Activated T-helper 17 cell treated with anti-CD3 and anti-CD28 coated beads, Interleukin-2, amount 50 U/mL, for 72 hours (primary cell): ENCODE data around the gene FBXW11. TPM values are rescaled to one million over a fixed set of nuclear protein-coding genes. Genes with fewer than 3 reads are reported as not detected.

Experiments used
- ATAC-seq: fragments of 150-1000 bp; cut with Tn5 transposase; replicated peaks from 2 replicates; pipeline ENCODE4 v1.10.0; 2021; ENCODE audit warnings: mild to moderate bottlenecking, moderate library complexity
- H3K27ac Mint-ChIP-seq: one replicate; pipeline ENCODE4 v1.8.0; 2022; ENCODE audit warnings: mixed read lengths
- H3K27me3 Mint-ChIP-seq: one replicate; pipeline ENCODE4 v1.8.0; 2022; ENCODE audit warnings: mixed read lengths
- H3K36me3 Mint-ChIP-seq: one replicate; pipeline ENCODE4 v1.8.0; 2022; ENCODE audit warnings: low read depth, mild to moderate bottlenecking, mixed read lengths
- H3K4me1 Mint-ChIP-seq: one replicate; pipeline ENCODE4 v1.8.0; 2022; ENCODE audit warnings: mixed read lengths
- H3K4me3 Mint-ChIP-seq: one replicate; pipeline ENCODE4 v1.8.0; 2022; ENCODE audit warnings: mild to moderate bottlenecking, mixed read lengths
- H3K9me3 Mint-ChIP-seq: one replicate; pipeline ENCODE4 v1.8.0; 2022; ENCODE audit warnings: mixed read lengths
- total RNA-seq, 2 donors: library from RNA; stranded (reverse); gene quantifications; one replicate each; pipeline ENCODE4 v1.2.3, GENCODE V29; 2022

Gene FBXW11
- total RNA-seq, 2 donors from 2014 or later, result 48.1 to 51.4 TPM

GRCh38 chr5:171911152-171911551 is 95.3 kb downstream of the FBXW11 start:
- H3K27me3 Mint-ChIP-seq, result no peaks in the 10 kb centered on the region
- H3K36me3 Mint-ChIP-seq, result peaks cover 43% of the 10 kb centered on the region
- ATAC-seq, result no peak
- no peaks in the 10 kb centered on the region for H3K9me3 Mint-ChIP-seq
- peaks cover 38% of the 10 kb centered on the region for H3K4me1 Mint-ChIP-seq
- no peak overlapping the region for H3K27ac Mint-ChIP-seq
- H3K4me3 Mint-ChIP-seq, result no peak overlapping the region

- H3K27me3 Mint-ChIP-seq, result no peaks in the 10 kb centered on the region
- H3K27ac Mint-ChIP-seq, result no peak overlapping the region
- no peaks in the 10 kb centered on the region for H3K9me3 Mint-ChIP-seq
- ATAC-seq, result peak; percentile 12
- peaks cover 45% of the 10 kb centered on the region for H3K4me1 Mint-ChIP-seq
- peaks cover 53% of the 10 kb centered on the region for H3K36me3 Mint-ChIP-seq
- no peak overlapping the region for H3K4me3 Mint-ChIP-seq
Measured at GRCh38 chr5:171908638-171909037, 97.8 kb downstream of the FBXW11 start.

GRCh38 chr5:171907725-171908343 is 98.6 kb downstream of the FBXW11 start:
- Mint-ChIP-seq H3K4me3 (peak overlapping the region; percentile 70), H3K4me1 (peaks cover 43% of the 10 kb centered on the region), H3K36me3 (peaks cover 61% of the 10 kb centered on the region), H3K9me3 (no peaks in the 10 kb centered on the region), H3K27ac (peak overlapping the region; percentile 94), H3K27me3 (no peaks in the 10 kb centered on the region)
- peak; percentile 67 for ATAC-seq

- H3K27me3 Mint-ChIP-seq, result no peaks in the 10 kb centered on the region
- H3K4me1 Mint-ChIP-seq, result peaks cover 42% of the 10 kb centered on the region
- H3K4me3 Mint-ChIP-seq, result peak overlapping the region; percentile 70
- H3K36me3 Mint-ChIP-seq, result peaks cover 69% of the 10 kb centered on the region
- H3K27ac Mint-ChIP-seq, result peak overlapping the region; percentile 94
- H3K9me3 Mint-ChIP-seq, result no peaks in the 10 kb centered on the region
- peak; percentile 85 for ATAC-seq
Measured at GRCh38 chr5:171906703-171907590, 99.5 kb downstream of the FBXW11 start.

GRCh38 chr5:171906066-171906570 is 100.3 kb downstream of the FBXW11 start:
- H3K27me3 Mint-ChIP-seq, result no peaks in the 10 kb centered on the region
- peak; percentile 36 for ATAC-seq
- H3K9me3 Mint-ChIP-seq, result no peaks in the 10 kb centered on the region
- H3K27ac Mint-ChIP-seq, result peak overlapping the region; percentile 94
- peak overlapping the region; percentile 70 for H3K4me3 Mint-ChIP-seq
- H3K36me3 Mint-ChIP-seq, result peaks cover 65% of the 10 kb centered on the region
- peaks cover 35% of the 10 kb centered on the region for H3K4me1 Mint-ChIP-seq

- no peak for ATAC-seq
- Mint-ChIP-seq H3K4me1 (peaks cover 35% of the 10 kb centered on the region), H3K9me3 (no peaks in the 10 kb centered on the region), H3K36me3 (peaks cover 69% of the 10 kb centered on the region), H3K4me3 (peak overlapping the region; percentile 70), H3K27me3 (no peaks in the 10 kb centered on the region), H3K27ac (peak overlapping the region; percentile 94)
Measured at GRCh38 chr5:171904886-171905285, 101.6 kb downstream of the FBXW11 start.

- Mint-ChIP-seq H3K9me3 (no peaks in the 10 kb centered on the region), H3K4me3 (no peak overlapping the region), H3K4me1 (peaks cover 29% of the 10 kb centered on the region), H3K27ac (no peak overlapping the region), H3K36me3 (peaks cover 72% of the 10 kb centered on the region), H3K27me3 (no peaks in the 10 kb centered on the region)
- ATAC-seq, result no peak
Measured at GRCh38 chr5:171901764-171902163, 104.7 kb downstream of the FBXW11 start.

- Mint-ChIP-seq H3K4me3 (no peak overlapping the region), H3K27ac (no peak overlapping the region), H3K4me1 (peaks cover 10% of the 10 kb centered on the region), H3K9me3 (no peaks in the 10 kb centered on the region), H3K36me3 (peaks cover 81% of the 10 kb centered on the region), H3K27me3 (no peaks in the 10 kb centered on the region)
- ATAC-seq, result no peak
Measured at GRCh38 chr5:171899792-171900191, 106.6 kb downstream of the FBXW11 start.

GRCh38 chr5:171898879-171899278 is 107.6 kb downstream of the FBXW11 start:
- Mint-ChIP-seq H3K4me1 (peaks cover 10% of the 10 kb centered on the region), H3K27me3 (no peaks in the 10 kb centered on the region), H3K4me3 (no peak overlapping the region), H3K9me3 (no peaks in the 10 kb centered on the region), H3K36me3 (peaks cover 87% of the 10 kb centered on the region), H3K27ac (no peak overlapping the region)
- ATAC-seq, result no peak

GRCh38 chr5:171898386-171898785 is 108.1 kb downstream of the FBXW11 start:
- Mint-ChIP-seq H3K36me3 (peaks cover 89% of the 10 kb centered on the region), H3K9me3 (no peaks in the 10 kb centered on the region), H3K4me3 (no peak overlapping the region), H3K27me3 (no peaks in the 10 kb centered on the region), H3K4me1 (peaks cover 8% of the 10 kb centered on the region), H3K27ac (no peak overlapping the region)
- ATAC-seq, result no peak

GRCh38 chr5:171897231-171897630 is 109.2 kb downstream of the FBXW11 start:
- H3K27me3 Mint-ChIP-seq, result no peaks in the 10 kb centered on the region
- ATAC-seq, result peak; percentile 34
- H3K36me3 Mint-ChIP-seq, result peaks cover 88% of the 10 kb centered on the region
- no peak overlapping the region for H3K4me3 Mint-ChIP-seq
- peaks cover 5% of the 10 kb centered on the region for H3K4me1 Mint-ChIP-seq
- no peaks in the 10 kb centered on the region for H3K9me3 Mint-ChIP-seq
- H3K27ac Mint-ChIP-seq, result no peak overlapping the region

- Mint-ChIP-seq H3K4me1 (peaks cover 5% of the 10 kb centered on the region), H3K36me3 (peaks cover 95% of the 10 kb centered on the region), H3K27me3 (no peaks in the 10 kb centered on the region), H3K4me3 (no peak overlapping the region), H3K9me3 (no peaks in the 10 kb centered on the region), H3K27ac (no peak overlapping the region)
- ATAC-seq, result no peak
Measured at GRCh38 chr5:171895081-171895480, 111.4 kb downstream of the FBXW11 start.

GRCh38 chr5:171893290-171893886 is 113.0 kb downstream of the FBXW11 start:
- Mint-ChIP-seq H3K36me3 (peaks cover 95% of the 10 kb centered on the region), H3K27me3 (no peaks in the 10 kb centered on the region), H3K27ac (no peak overlapping the region), H3K4me3 (no peak overlapping the region), H3K4me1 (peaks cover 3% of the 10 kb centered on the region), H3K9me3 (no peaks in the 10 kb centered on the region)
- ATAC-seq, result peak; percentile 45

GRCh38 chr5:171891595-171891994 is 114.8 kb downstream of the FBXW11 start:
- no peak overlapping the region for H3K4me3 Mint-ChIP-seq
- no peak overlapping the region for H3K27ac Mint-ChIP-seq
- no peak for ATAC-seq
- peaks cover 91% of the 10 kb centered on the region for H3K36me3 Mint-ChIP-seq
- H3K27me3 Mint-ChIP-seq, result no peaks in the 10 kb centered on the region
- H3K9me3 Mint-ChIP-seq, result no peaks in the 10 kb centered on the region
- H3K4me1 Mint-ChIP-seq, result no peaks in the 10 kb centered on the region
